Activated CD8-positive, alpha-beta memory T cell treated with anti-CD3 and anti-CD28 coated beads, Interleukin-2, amount 50 U/mL, for 48 hours (primary cell): Measurements from ENCODE around the gene PRR7.

Experiments used
- DNase-seq: peaks from one replicate; pipeline ENCODE4 v3.0.0-alpha.2; 2020

PRR7 gene

DNA sequence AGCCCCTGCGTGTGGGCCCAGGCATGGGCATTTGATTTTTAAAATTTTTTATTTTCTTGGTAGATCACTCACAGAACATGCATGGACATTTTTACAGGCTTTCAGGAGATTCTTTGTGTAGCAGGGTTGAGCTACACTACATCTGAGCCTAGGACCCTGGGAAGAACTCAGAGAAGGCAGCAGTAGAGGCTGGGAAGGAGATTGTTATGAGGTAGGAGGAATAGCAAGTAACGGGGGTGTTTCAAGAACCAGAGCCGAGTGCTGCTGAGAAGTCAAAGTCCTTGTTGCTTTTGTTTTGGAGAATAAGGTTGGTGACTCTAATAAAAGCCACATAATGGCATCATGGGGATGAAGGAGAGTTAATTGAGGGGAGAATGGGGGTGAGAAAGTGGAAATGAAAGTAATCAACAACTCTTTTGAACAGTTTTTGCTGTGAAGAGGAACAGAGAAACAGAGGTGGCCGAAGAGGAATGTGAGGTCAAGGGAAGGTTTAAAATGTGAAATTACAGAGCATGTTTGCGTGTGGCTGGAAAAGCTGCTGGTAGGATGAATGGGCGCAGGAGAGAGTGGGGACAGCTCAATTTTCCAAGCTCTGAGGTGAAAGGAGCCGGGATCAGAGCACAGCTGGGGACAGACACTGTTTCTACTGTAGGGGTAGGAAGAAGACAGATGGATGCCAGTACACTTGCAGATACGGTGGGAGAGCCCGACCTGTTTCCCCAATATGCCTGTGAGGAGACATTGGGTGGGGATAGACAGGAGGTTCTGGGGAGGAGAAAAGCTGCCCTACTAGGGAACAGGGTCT, 55.5 kb downstream of the PRR7 start:
- DNase-seq: no peak

DNA sequence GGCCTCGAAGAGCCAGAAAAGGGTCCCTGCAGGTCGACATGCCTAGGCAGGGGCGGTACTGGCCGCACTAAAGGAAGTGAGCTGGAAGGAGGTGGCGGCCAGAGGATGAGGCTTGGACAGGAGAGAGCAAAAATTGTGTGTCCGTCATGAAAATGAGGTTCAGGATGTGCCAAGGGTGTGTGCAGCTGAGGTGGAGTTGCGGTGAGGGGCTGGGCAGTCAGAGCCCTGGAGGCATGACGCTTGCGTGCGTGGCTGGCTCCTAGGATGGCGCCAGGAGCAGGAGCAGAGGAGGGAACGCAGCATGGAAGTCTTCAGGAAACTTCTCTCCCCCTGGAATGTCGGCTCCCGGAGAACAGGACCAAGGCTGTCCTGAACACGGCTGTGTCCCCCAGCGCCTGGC, 56.3 kb downstream of the PRR7 start:
- no peak for DNase-seq

- DNase-seq: no peak
Measured at GRCh38 chr5:177503351-177504085, 56.9 kb downstream of the PRR7 start.

DNA sequence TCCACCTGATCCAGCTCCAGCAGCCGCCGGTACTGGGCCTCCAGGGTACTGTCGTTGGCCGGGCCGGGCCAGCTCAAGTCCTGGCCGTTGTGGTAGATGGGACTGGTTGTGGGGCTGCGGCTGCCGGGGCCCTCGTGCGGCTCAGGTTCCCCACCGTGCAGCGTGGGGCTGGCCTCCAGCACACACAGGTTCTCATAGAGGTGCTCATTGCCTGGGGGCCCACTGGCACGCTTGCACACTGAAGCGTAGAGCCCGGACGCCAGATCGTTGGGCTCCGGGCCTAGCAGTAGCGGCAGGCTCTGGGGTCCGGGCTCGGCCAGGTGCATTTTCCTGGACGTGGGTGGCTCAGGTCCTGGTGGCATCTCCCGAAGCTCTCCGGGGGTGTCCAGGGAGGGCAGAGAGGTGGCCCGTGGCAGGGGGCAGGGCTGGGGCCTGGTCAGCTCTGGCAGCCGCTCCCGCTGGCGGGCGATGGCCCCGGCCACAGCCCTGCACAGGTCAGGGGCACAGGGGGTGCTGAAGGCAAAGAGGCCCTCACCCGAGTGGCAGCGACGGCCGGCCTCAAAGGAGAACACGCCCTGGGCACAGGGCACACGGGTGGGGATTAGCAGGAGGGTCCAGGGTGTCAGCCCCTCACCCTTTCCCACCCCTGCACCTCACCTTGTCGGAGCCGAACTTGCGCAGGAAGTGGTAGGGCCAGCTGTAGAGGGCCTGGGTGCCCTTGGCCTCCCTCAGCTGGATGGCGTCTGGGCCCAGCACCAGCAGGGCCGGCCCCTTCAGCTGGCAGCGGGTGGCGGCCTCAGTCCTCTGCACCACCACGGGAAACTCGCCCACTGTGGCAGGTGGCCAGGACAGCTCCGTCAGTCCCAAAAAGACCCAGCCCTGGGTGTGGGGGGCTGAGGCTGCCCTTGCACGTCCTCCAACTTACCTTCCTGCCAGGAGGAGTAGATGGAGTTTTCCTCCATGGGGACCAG, 57.8 kb downstream of the PRR7 start:
- DNase-seq: no peak

- DNase-seq: no peak
Measured at GRCh38 chr5:177505075-177505474, 58.5 kb downstream of the PRR7 start.
